Inferior parietal cortex (tissue), 1 donor: ENCODE data around the gene SERPIND1.
A peak's percentile ranks its signal among the peaks of the same experiment; 100 is the strongest.

ENCODE experiments used
- DNase-seq: peaks from one replicate; pipeline ENCODE4 v3.0.0-alpha.2; 2016; ENCODE audit errors: extremely low spot score

Gene SERPIND1

GRCh38 chr22:20771918-20772625, 1.8 kb upstream of the SERPIND1 start:
- DNase-seq, result no peak

- no peak for DNase-seq
These were observed 969 bp downstream of the SERPIND1 start for GRCh38 chr22:20774882-20775281.

GRCh38 chr22:20775342-20775895, 1.5 kb downstream of the SERPIND1 start:
- no peak for DNase-seq

GRCh38 chr22:20776624-20777405, 2.9 kb downstream of the SERPIND1 start:
- DNase-seq, result no peak

GRCh38 chr22:20777420-20778177, 3.7 kb downstream of the SERPIND1 start:
- peak; percentile 83 for DNase-seq

GRCh38 chr22:20779014-20779817, 5.3 kb downstream of the SERPIND1 start:
- DNase-seq, result no peak

GRCh38 chr22:20779818-20780158, 5.9 kb downstream of the SERPIND1 start:
- no peak for DNase-seq

- DNase-seq, result no peak
These were observed 7.5 kb downstream of the SERPIND1 start for GRCh38 chr22:20781272-20781990.

- DNase-seq, result no peak
These were observed 8.2 kb downstream of the SERPIND1 start for GRCh38 chr22:20782083-20782482.

GRCh38 chr22:20782596-20783299, 8.8 kb downstream of the SERPIND1 start:
- DNase-seq, result no peak

GRCh38 chr22:20783300-20783673, 9.4 kb downstream of the SERPIND1 start:
- no peak for DNase-seq

- peak; percentile 83 for DNase-seq
These were observed 10.2 kb downstream of the SERPIND1 start for GRCh38 chr22:20783844-20784723.

- no peak for DNase-seq
These were observed 11.5 kb downstream of the SERPIND1 start for GRCh38 chr22:20785415-20785814.

GRCh38 chr22:20786048-20786447, 12.1 kb downstream of the SERPIND1 start:
- DNase-seq, result no peak

- no peak for DNase-seq
These were observed 12.6 kb downstream of the SERPIND1 start for GRCh38 chr22:20786536-20786979.

GRCh38 chr22:20787223-20787622, 13.3 kb downstream of the SERPIND1 start:
- no peak for DNase-seq

- no peak for DNase-seq
These were observed 14.1 kb downstream of the SERPIND1 start for GRCh38 chr22:20787746-20788626.
